EH (cell line): Measurements from ENCODE around the gene MORF4L2.

Experiments
- DNase-seq: peaks from one replicate; pipeline ENCODE4 v3.0.0-alpha.2; 2015; ENCODE audit warnings: low read depth

MORF4L2 gene

GRCh38 chrX:103631145-103631544 lies 55.4 kb downstream of the MORF4L2 start:
- DNase-seq: no peak

GRCh38 chrX:103630171-103630511 lies 56.4 kb downstream of the MORF4L2 start:
- no peak for DNase-seq

GRCh38 chrX:103629318-103630170 lies 57.0 kb downstream of the MORF4L2 start:
- peak; percentile 76 for DNase-seq

GRCh38 chrX:103628386-103629317 lies 57.8 kb downstream of the MORF4L2 start, which contains the start of gene TCEAL1:
Gene TCEAL1 (plus strand): TSS chrX:103628975. CDS start chrX:103629917, 942 bp downstream.
- peak; percentile 48 for DNase-seq

GRCh38 chrX:103626855-103627254 lies 59.6 kb downstream of the MORF4L2 start:
- peak; percentile 52 for DNase-seq
